Thoracic aorta (tissue), 2 donors: ENCODE data around the gene AKAP6. TPM values are rescaled to one million over a fixed set of nuclear protein-coding genes. Genes with fewer than 3 reads are reported as not detected.
"Not testable (repeated sequence)": the region's sequence is repeated elsewhere in the genome, so short reads cannot be mapped to it uniquely, and the experiment has no call there.

Experiments used
- ATAC-seq: fragments of 150-250 bp; one replicate; pipeline ENCODE4 v1.8.0; 2017; ENCODE audit warnings: low read depth; ENCODE audit not compliant: insufficient number of reproducible peaks, low FRiP score
- DNase-seq: peaks from one replicate; pipeline ENCODE4 v3.0.0-alpha.2; 2020; ENCODE audit warnings: low spot score
- H3K27ac ChIP-seq, 2 donors: fragments of 200-600 bp; sonication (generic); 1 replicate in 1 of 2; 2 replicates in 1 of 2; pipeline ENCODE4 v1.5.1; 2016; ENCODE audit warnings: mild to moderate bottlenecking in 2 of 2, moderate library complexity in 2 of 2
- H3K27me3 ChIP-seq: fragments of 200-600 bp; sonication (generic); replicated peaks from 2 replicates; pipeline ENCODE4 v1.6.0; 2016; ENCODE audit warnings: mild to moderate bottlenecking; ENCODE audit not compliant: insufficient read depth
- H3K36me3 ChIP-seq: fragments of 200-600 bp; sonication (generic); one replicate; pipeline ENCODE4 v1.5.1; 2016
- H3K4me1 ChIP-seq, 2 donors: fragments of 200-600 bp; sonication (generic); 1 replicate in 1 of 2; 2 replicates in 1 of 2; pipeline versions ENCODE4 v1.5.1 to v1.6.0; 2016; ENCODE audit warnings: low read depth in 2 of 2, mild to moderate bottlenecking in 1 of 2; ENCODE audit not compliant: control insufficient read depth in 1 of 2
- H3K4me3 ChIP-seq: fragments of 200-600 bp; sonication (generic); 2 replicates; pipeline ENCODE4 v1.5.1; 2016; ENCODE audit warnings: mild to moderate bottlenecking
- H3K9me3 ChIP-seq: fragments of 200-600 bp; sonication (generic); 2 replicates; pipeline ENCODE4 v1.5.1; 2016
- CTCF ChIP-seq: fragments of 200-600 bp; sonication (generic); IDR thresholded peaks from one replicate; pipeline ENCODE4 v1.5.1; 2019; ENCODE audit warnings: antibody characterized with exemption
- total RNA-seq, 2 donors: library from RNA; depleted of rRNA; stranded (reverse); fragments of >200 nt; gene quantifications; one replicate each; pipeline versions ENCODE4 v1.1.0 to v1.2.3, GENCODE V29; 2016

The AKAP6 gene
- total RNA-seq, 2 donors from 2014 or later = 78.9 to 104 TPM

DNA sequence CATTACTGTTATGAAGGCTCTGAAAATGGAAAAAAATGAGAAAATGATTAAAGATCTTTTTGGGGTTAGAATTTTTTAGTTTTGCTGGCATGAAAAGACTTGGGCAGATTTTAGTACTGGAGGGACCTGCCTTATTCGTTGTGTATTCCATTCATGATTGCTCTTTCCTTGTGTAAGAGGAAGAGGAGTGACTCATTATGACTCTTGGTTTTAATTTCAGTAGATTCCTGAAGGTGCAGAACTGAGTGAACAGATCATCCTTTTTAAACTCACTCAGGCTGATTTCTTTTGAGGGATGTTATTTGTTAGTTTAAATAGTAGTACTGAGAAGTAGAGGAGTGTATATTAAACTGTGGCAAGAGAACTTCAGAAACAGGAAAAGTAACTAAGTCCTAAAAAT, 41.6 kb downstream of the AKAP6 start:
- ATAC-seq (peak; percentile 48), DNase-seq (no peak)
- no peaks in the 10 kb centered on the region for H3K9me3 ChIP-seq
- H3K27ac ChIP-seq = no peak overlapping the region
- peaks cover 10 to 24% of the 10 kb centered on the region in 2 donors for H3K4me1 ChIP-seq
- H3K36me3 ChIP-seq = no peaks in the 10 kb centered on the region
- H3K27me3 ChIP-seq = no peaks in the 10 kb centered on the region
- no peak overlapping the region for H3K4me3 ChIP-seq
- no peak for TF ChIP-seq CTCF

DNA sequence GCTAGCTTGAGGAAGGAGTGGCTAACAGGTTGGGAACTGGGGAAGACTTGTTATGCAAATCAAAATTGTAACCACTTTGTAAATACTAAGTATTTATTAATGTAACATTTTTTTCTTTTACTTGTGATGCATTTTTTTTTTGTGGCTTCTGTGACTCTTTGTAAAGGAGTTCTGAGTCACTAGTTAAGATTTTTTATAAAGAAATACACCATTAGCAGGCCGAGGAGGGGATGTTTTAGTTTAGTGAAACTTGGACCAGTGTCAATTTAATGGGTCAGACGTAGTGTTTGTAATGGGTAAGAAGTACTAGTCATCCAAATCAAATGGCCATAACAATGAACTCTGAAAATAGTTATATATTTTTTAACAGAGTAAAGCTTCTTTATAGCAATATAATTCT, 43.1 kb downstream of the AKAP6 start:
- peaks cover 3 to 10% of the 10 kb centered on the region in 2 donors for H3K4me1 ChIP-seq
- H3K4me3 ChIP-seq = no peak overlapping the region
- ATAC-seq = no peak
- H3K9me3 ChIP-seq = no peaks in the 10 kb centered on the region
- H3K27ac ChIP-seq = no peak overlapping the region
- H3K36me3 ChIP-seq = no peaks in the 10 kb centered on the region
- H3K27me3 ChIP-seq = no peaks in the 10 kb centered on the region
- no peak for DNase-seq
- no peak for TF ChIP-seq CTCF

DNA sequence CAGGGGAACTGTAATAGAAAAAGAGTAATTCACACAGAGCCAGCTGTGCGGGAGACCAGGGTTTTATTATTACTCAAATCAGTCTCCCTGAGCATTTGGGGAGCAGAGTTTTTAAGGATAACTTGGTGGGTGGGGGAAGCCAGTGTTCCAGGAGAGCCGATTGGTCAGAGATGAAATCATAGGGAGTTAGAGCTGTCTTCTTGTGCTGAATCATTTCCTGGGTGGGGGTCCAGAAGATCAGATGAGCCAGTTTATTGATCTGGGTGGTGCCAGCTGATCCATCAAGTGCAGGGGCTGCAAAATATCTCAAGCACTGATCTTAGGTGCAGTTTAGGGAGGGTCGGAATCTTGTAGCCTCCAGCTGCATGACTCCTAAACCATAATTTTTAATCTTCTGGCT, 44.1 kb downstream of the AKAP6 start:
- H3K4me1 ChIP-seq, DNase-seq, H3K4me3 ChIP-seq, H3K27me3 ChIP-seq, H3K9me3 ChIP-seq, H3K27ac ChIP-seq, H3K36me3 ChIP-seq, ATAC-seq: not testable (repeated sequence)

- ATAC-seq (no peak), DNase-seq (no peak)
- Histone ChIP-seq H3K36me3 (no peaks in the 10 kb centered on the region), H3K27ac (no peak overlapping the region), H3K27me3 (no peaks in the 10 kb centered on the region), H3K9me3 (no peaks in the 10 kb centered on the region), H3K4me3 (no peak overlapping the region), H3K4me1 (peaks cover 0 to 3% of the 10 kb centered on the region in 2 donors)
- no peak for TF ChIP-seq CTCF
Measured at GRCh38 chr14:32374155-32374554, 45.1 kb downstream of the AKAP6 start.

DNA sequence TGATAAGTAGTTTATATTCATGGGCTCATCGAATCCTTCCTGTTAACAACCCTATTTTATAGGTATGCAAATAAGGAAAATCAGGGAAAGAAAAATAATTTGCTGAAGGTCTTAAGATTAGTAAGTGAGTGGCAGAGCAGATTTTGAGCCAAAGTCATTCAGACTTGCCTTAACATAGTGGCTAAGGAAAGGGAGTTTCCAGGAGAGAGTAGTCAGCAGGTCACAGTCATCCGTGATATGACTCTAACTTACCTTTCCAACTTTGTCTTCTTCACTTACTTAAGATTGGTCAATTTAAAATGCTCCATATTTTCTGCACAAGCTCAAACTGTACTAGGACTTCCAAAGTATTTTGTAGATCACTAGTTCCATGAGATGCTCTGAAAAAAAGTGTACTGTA, 46.6 kb downstream of the AKAP6 start:
- Histone ChIP-seq H3K27me3 (no peaks in the 10 kb centered on the region), H3K4me3 (no peak overlapping the region), H3K27ac (no peak overlapping the region), H3K36me3 (no peaks in the 10 kb centered on the region), H3K4me1 (no peaks in the 10 kb centered on the region), H3K9me3 (no peaks in the 10 kb centered on the region)
- TF ChIP-seq CTCF = no peak
- DNase-seq (no peak), ATAC-seq (no peak)

DNA sequence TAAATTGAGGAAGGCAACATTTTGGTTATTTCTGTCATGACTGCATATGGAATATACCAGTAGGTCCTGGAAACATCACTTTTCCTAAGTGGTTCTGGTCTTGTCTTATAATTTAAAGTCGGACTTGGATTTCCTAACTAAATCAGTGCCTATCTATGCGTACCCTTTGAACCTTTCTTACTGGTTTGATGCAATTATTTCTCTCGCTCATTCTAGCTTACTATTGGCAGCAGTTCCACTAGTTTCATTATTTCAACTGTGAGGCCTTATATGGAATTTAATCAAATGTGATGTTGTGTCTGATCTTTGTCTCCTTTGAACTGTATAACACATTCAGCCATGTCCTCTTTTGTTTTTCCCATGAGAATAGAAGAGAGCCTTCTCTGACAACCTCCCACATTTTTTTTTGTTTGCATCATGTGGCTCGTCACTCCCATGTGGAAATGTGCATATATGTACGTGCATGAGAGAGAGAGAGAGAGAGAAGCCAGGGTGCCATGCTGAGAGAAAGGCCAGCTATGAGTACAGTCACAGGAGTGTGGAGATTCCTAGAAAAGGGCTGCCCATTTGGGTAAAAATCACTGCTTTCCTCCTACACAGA, 48.0 kb downstream of the AKAP6 start:
- H3K4me1 ChIP-seq = no peaks in the 10 kb centered on the region
- no peak for DNase-seq
- no peak for ATAC-seq
- H3K27ac ChIP-seq = no peak overlapping the region
- no peaks in the 10 kb centered on the region for H3K36me3 ChIP-seq
- H3K4me3 ChIP-seq = no peak overlapping the region
- no peak for TF ChIP-seq CTCF
- no peaks in the 10 kb centered on the region for H3K9me3 ChIP-seq
- no peaks in the 10 kb centered on the region for H3K27me3 ChIP-seq
